NOMO-1 treated with DMSO at 0.1 percent for 48 hours (cell line): Measurements from ENCODE around the gene CPA3.

ENCODE experiments used
- DNase-seq: peaks from one replicate; lab custom pipeline; 2025; ENCODE audit not compliant: unreplicated experiment; lab: John Stamatoyannopoulos, UW

CPA3 gene

DNA sequence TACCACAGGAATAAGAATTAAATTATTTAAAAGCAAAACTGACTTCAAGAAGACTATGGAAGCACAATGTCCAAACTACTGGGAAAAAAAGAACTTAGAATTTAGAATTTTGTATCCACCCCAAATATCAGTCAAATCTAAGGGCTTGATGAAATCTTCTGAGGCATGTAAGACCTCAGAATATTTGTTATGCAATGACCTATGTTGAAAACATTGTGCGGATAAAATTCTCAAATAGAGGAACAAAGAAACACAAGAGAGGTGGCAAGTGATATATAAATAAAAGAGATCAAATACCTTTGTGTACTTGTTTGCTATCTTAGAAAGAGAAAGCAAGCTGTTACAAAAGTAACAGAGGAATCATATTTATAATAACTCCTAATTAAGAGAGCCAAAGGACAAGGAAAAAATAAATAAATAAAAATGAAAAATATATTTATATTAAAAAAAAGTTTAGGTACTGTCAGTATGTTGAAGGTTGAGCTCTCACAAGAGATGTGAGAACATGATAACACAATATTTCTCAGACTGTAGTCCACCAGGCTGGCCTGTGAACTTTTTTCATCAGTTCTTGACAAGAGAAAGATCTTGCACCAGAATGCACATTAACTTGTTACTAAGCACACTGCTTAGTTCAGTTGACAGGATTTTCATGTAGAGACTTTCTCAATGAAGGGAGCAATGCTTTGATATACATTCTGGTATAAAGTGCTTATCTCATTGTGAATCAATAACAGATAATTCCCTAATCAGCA is 50.0 kb downstream of the CPA3 start:
- DNase-seq, result peak; percentile 67

DNA sequence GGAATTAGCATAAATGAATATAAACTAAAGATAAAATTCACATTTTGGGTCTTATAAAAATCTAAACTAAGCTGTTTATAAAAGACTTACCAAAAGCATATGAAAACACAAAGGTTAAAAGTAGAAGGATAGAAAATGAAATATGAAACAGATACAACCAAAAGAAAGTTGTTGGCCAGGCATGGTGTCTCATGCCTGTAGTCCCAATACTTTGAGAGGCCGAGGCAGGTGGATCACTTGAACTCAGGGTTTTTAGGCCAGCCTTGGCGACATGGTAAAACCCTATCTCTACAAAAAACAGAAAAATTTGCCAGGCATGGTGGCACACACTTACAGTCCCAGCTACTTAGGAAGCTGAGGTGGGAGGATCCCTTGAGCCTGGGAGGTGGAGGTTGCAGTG is 51.0 kb downstream of the CPA3 start:
- DNase-seq, result no peak

DNA sequence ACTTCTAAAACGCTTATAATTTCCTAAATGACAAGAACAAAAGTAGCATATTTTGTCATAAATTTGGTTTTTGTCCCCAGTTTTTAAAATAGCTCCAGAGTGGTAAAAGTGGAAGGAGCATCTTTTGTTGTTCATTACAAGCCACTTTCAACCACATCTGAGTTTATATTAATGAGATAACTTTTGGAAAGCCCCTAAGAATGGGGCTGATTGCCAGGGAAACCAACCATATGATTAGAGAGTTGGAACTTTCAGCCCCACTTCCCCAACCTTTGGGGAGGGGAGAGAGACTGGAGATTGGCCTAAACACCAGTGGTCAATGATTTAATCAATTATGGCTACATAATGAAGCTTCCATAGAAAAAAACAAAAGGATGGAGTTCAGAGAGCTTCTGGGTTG is 57.4 kb downstream of the CPA3 start:
- no peak for DNase-seq

DNA sequence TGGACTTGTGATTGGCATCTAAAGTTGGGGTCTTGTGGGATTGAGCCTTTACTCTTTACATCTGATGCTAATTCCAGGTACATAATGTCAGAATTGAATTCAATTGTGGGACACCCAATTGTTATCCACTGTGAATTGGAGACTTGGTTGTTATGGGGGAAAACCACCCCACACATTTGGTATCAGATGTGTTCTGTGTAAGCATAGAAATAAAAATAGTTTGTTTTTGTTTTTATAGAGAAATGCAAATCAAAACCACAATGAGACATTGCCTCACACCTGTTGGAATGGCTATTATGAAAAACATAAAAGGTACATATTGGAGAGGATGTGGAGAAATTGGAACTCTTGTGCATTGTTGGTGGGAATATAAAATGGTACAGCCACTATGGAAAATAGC is 58.5 kb downstream of the CPA3 start:
- DNase-seq, result no peak

DNA sequence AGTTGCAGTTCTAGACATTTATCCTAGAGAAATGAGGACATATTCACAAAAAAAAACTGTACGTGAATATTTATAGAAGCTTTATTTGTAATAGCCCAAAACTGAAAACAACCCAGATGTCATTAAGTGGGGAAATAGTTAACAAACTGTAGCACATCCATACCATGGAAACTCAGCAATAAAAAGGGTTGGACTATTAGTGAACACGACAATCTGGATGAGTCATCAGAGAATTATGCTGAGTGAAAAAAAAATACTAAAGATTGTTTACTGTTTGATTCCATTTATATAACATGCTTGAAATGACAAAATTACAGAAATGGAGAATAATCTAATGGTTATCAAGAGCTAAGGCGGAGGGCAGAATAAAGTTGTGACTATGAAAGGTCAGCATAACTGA is 59.5 kb downstream of the CPA3 start:
- DNase-seq, result no peak

DNA sequence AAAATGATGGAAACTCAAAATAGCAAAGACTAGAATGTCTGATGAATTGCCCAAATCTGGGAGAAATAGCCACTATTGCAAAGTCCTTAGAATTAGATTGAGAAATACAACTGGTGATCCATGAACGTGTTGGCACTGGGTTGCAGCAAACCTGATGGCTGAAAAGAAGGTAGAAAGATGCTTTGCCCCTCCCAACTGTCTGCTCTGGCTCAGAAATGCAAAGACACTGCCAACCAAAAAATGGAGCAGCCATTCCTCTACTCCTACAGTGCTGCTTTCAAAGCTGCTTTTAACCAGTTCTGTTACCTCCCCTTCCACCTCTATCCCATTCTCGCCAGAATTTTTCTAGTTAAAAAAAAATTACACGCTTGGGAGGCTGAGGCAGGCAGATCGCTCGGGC is 60.7 kb downstream of the CPA3 start:
- no peak for DNase-seq

DNA sequence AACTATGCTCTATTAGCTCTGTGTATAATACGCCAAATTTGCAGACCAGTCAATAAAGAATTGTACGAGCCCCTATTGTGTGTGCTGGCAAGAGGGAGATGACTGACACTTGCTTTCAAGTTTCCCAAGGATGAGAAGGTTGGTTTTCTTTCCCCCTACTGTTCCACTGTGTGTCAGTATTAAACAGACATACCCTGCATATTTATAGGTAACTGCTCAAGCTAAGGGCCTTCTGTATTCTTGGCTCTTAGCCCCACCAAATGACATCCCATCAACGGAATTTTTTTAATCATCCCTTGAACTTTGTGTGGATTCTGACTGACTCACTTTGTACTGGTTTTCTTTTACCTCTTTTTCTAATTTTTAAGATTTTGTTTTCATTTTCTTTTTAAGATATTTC is 65.7 kb downstream of the CPA3 start:
- no peak for DNase-seq

DNA sequence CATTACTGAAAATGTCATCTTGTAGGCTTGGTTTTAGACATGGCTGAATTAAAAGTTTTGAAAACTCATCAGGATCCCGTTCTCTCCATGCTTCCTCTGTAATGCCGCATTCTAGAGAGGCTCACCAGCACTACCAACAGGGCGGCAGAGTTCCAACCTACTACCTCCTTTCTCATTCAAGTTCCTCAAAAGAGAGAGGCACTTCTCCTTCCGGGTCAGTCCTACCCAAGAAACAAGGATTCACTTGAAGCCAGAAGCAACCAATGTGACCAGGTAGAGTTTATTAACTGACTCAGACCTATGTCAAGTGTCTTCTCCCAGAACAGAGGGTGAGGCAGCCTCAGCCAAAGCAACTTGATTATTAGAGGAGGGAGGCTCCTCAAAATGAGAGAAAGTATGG is 66.5 kb downstream of the CPA3 start:
- DNase-seq, result no peak

DNA sequence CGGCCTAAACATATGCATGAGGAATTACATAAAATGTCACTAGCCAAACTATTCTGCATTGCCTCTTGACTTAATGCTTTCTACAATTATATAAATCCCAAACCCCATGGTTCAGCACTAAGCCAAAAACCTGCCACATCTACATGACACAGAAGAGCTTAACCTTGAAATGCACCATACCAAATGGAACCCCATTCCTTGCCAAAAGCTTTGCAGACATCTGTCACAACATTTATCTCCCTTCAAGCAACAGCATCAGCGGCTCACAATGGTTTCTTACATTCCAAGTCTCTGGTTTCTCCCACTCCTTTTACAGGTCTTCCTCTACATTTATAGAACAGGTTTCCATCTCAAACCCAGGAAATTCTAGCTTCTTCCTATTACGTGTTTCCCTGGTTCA is 67.9 kb downstream of the CPA3 start:
- DNase-seq, result no peak

DNA sequence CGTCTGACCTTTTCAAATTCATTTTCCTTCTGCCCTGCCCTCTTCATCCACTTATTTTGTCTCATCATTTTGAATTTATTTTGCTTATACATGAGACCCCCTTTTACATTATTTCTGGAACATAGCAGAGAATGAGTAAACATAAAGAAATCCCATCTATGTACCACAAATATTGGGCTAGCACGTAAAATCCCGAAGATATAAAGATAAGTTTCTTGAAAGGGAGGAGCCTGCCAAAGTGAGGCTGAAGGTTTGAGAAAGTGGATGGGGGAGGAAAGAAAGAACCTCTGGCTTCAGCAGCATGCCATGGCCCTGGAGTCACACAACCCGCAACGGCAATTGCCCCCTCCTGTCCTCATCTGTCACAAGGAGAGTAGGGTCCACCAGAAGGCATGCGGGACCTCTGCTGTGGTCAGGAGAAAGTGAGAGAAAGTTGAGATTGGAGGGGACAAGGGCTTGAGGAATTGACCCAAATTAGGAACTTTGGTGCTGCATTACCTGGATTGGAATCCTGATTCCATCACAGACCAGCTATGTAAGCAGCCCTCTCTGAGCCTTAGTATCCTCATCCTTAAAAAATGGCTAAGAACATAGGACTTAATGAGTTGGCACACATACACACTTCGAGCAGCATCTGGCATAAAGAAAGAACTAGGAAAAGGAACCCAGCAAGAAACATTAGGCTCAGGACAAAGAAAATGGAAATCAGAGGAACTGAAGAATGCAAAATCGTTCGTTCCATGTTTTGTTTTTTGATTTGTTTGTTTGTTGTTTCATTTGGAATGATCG is 72.6 kb downstream of the CPA3 start:
- DNase-seq, result no peak

DNA sequence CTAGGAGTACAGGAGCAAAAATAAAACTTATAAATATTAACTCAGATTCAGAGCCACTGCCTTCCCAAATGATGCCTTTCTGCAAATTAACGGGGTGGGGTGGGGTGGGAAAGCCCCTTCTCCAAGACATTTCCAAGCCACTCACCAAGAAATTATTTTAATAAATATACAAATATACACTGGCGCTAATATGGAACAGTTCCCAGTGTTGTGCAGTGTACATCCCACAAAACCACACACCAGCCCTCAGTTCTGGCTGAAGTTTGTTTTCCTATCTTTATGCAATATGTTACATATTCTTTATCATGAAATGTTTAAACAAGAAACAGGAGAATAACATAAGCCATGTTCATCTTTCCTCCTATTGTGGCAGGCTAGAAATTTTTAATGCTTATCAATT is 73.2 kb downstream of the CPA3 start:
- DNase-seq, result no peak

DNA sequence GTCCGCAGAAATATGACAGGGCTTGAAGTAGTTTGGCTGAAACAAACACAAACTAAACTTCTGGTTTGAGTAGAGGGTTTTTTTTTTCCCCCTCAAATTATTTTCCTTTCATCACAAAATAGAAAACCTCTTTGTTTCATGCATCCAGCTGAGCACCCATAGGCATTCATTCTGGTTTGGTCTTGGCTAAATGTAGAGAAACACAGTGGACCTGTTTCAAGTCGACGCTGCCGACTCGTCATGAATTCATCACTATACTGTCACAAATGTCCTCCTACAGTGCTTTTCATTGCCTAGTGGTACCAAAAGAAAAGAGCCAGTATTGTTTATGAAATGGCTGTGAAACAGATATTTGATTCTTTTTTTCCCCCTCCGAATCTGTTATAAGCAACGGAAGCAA is 73.8 kb downstream of the CPA3 start:
- DNase-seq, result no peak

DNA sequence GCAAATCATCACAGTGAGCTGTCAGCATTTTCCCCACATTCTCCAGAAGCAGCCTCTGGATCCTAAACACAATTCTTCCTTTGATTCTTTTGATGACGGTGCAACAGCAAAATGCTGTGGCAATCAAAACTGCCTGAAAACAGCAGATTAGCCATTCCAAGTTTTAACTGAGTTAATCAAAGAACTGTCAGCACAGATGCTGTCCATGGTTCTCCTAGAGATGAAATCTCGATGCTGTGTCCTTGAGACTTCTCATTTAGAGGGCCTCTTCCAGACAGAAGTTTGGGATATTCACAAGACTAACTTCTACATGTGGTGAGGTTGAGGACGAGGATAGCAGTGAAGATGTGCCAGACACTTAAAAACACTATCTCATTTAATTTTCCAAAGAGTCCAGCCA is 75.9 kb downstream of the CPA3 start:
- no peak for DNase-seq

DNA sequence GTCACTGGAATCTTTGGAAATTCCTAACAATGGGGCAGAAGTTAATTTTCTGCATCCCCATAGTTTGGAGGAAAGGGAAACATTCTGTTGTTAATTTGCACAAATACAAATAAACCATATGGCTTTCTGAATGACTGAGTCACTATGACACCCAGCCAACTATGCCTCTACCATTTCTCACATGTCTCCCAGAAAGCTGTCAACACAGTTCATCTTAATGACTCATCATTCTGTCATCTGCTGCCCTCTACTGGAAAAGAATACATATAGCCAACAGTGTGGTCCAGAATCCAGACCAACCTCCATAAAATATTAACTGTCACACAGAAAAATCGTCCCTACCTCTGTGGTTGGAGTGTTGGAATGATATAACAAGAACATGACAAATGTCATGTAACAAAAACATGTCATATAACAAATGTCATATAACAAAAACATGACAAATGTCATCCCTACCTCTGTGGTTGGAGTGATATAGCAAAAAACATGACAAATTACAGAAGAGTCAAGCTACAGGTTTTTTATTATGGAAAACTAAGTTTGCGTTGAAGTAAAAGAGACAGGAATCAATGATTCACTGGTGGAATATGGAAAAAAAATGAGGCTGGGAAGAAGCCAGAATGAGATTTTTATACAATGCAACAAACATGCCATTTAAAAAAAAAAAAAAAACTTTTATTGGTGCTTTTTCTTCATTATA is 78.6 kb downstream of the CPA3 start:
- DNase-seq, result peak; percentile 86

DNA sequence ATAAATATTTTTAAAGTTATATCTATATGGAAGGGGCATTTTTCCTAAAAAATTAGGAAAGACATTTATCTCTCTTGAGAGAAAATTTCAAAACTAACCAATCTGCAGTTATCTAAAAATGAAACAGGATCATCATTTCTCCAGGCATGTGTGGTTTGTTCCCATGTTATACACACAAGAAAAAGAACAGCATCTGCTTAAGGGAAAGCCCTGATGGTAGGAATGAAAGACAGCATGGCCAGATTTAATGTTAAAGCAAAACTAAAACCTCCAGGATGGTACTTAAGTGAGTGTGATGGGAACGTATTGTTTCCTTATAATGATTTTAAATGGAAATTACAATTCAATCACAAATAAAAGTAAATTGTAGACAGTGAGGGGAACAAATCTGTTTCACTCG is 80.0 kb downstream of the CPA3 start:
- no peak for DNase-seq
